AG04449 (cell line): ENCODE results near the gene LRMDA.

ENCODE experiments used
- CTCF ChIA-PET: fragments of 350-600 bp; formaldehyde crosslinking; extraction: SDS; loops from one replicate; lab custom pipeline; 2021; ENCODE audit warnings: antibody characterized with exemption; lab: Yijun Ruan, JAX
- POLR2A ChIA-PET: fragments of 400-600, 350-600 bp; formaldehyde crosslinking; extraction: SDS; loops from one replicate; lab custom pipeline; 2020; ENCODE audit warnings: antibody characterized with exemption, inconsistent platforms; lab: Yijun Ruan, JAX
- DNase-seq: peaks from one replicate; pipeline ENCODE4 v3.0.0-alpha.2; 2010; ENCODE audit warnings: low read depth, low spot score
- H3K4me3 ChIP-seq: 2 replicates; pipeline ENCODE4 v1.5.1; 2011; ENCODE audit warnings: low read depth, mild to moderate bottlenecking, control low read depth, low read length
- TF ChIP-seq, protein P1 (sequence below): IDR thresholded peaks from one replicate; pipeline ENCODE4 v1.5.1; 2011; ENCODE audit warnings: mild to moderate bottlenecking, moderate library complexity, low read length, control low read depth, inconsistent platforms; ENCODE audit not compliant: insufficient read depth; ENCODE audit errors: missing control alignments

LRMDA gene

GRCh38 chr10:75649466-75649865 lies 218.0 kb downstream of the LRMDA start:
- ChIA-PET CTCF (no interaction called here), POLR2A (no interaction called here)
- H3K4me3 ChIP-seq, result no peak overlapping the region
- DNase-seq, result no peak
- TF ChIP-seq, protein P1, sequence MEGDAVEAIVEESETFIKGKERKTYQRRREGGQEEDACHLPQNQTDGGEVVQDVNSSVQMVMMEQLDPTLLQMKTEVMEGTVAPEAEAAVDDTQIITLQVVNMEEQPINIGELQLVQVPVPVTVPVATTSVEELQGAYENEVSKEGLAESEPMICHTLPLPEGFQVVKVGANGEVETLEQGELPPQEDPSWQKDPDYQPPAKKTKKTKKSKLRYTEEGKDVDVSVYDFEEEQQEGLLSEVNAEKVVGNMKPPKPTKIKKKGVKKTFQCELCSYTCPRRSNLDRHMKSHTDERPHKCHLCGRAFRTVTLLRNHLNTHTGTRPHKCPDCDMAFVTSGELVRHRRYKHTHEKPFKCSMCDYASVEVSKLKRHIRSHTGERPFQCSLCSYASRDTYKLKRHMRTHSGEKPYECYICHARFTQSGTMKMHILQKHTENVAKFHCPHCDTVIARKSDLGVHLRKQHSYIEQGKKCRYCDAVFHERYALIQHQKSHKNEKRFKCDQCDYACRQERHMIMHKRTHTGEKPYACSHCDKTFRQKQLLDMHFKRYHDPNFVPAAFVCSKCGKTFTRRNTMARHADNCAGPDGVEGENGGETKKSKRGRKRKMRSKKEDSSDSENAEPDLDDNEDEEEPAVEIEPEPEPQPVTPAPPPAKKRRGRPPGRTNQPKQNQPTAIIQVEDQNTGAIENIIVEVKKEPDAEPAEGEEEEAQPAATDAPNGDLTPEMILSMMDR, result no peak

DNA sequence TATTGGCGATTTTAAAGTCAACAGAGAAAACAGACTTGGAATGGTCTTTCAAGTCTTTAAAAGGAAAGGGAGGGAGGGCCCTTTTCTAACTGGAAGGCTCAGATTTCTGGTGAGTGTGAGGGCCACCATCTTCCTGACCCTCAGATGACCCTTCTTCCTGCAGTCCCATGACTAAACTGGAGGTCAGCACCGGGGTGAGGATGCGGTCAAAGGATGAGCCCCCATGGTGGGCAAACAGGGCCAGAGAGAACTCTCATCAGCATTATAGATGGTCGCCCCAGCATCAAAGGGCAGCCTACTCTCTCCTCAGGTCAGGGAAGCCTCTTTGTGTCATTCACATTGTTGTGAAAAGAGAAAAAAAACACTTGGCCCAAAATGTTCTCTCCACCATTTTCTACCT lies 219.2 kb downstream of the LRMDA start:
- no peak for DNase-seq
- no peak overlapping the region for H3K4me3 ChIP-seq
- ChIA-PET POLR2A (no interaction called here), CTCF (no interaction called here)
- TF ChIP-seq, protein P1, result no peak

DNA sequence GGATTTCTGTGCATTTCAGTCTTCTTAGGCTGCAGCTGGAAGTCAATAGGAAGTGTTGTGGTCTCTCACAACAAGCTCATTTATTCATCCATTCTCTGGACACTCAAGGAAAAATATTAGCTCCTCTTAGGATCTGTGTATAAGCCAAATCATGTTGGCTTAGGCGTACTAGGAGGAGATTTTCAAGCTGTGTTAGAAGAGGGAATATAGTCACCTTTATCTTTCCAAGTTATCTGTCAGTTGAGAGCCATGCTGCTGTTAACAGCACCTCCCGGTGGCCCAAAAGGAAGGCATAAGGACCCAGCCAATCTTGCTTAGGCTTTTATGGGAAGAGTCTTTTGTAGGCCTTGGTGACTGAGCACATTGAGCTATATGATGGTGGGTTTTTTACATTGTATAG lies 220.0 kb downstream of the LRMDA start:
- H3K4me3 ChIP-seq, result no peak overlapping the region
- CTCF ChIA-PET, result no interaction called here
- TF ChIP-seq, protein P1, result no peak
- no peak for DNase-seq
- POLR2A ChIA-PET, result no interaction called here

DNA sequence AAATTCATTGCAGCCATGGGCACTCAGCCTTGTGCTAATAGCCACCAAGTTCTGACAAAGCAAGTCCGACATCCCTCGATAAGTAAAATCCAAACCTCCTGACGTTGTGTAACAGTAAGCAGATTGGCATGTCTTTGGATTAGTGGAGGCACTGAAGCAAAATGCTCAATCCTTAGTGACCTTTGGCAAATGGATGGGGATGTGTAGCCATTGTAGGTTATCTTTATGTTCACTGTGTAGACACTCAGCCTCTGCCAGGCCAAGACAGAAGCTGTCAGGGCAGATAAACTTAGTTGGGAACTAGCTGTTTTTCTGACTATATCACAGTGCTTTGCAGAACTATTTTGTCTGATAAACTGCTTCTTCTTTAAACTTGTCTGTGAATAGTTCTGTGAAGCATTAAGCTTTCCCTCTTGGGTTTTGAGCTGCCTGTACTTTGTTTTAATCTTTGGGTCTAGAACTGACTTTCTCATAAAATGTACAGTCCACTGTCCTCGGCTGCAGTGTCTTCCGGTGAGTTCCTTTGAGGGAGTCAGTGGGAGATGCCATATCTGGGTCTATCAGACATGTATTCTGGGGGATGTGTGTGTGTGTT lies 220.8 kb downstream of the LRMDA start:
- no peak for DNase-seq
- CTCF ChIA-PET, result no interaction called here
- POLR2A ChIA-PET, result no interaction called here
- H3K4me3 ChIP-seq, result no peak overlapping the region
- TF ChIP-seq, protein P1, result no peak

DNA sequence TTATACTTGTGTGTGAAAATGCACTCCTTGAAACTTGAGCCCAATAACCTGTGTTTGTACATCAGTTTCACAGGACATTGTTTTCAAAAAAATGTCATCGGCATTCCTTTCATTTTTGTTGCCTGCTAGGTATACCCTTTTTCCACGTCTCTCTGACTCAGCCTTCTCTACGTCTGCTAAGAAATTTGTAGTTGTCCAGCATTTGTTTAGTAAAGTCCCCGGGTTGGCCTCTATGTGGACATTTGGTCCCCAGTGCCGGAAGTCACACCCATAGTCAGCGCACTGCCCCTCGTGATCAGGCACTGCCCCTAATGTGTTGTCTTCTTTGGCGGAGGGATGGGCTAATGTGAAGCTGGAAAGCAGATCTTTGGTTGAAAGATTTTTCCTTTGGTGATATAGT lies 222.3 kb downstream of the LRMDA start:
- TF ChIP-seq, protein P1, result no peak
- H3K4me3 ChIP-seq, result no peak overlapping the region
- no peak for DNase-seq
- ChIA-PET CTCF (no interaction called here), POLR2A (no interaction called here)

DNA sequence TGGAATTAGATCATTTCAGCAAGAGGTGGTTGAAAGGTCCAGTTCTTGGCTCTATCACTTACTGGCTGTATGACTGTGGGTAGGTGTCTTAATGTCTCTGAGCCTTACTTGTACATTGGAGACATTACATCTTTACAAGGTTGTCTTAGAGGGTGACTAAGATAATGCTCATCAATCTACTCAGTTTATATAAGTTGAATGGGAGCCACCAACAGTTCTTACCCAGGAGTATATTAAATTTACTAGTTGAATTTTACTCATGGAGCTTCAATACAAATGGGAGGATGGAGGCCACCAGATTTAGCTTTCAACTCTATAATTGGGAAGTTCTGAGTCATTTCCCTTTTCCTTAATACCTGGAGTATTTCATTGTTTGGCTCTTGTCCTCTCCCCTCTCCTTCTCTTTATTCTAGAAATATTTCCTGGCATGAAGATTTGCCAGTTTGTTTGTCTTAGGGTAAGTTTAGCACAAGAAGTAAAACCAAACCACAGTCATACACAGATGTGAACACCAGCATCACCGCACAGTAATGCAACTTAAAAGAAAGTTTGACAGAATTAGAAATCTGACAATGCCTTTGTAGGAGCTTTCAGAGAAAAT lies 222.8 kb downstream of the LRMDA start:
- no peak overlapping the region for H3K4me3 ChIP-seq
- POLR2A ChIA-PET, result no interaction called here
- TF ChIP-seq, protein P1, result no peak
- no peak for DNase-seq
- CTCF ChIA-PET, result no interaction called here
